DND-41 (cell line): ENCODE measurements around the gene TAP2.

Source experiments
- EZH2 ChIP-seq: IDR thresholded peaks from 3 replicates; pipeline ENCODE4 v1.6.1; 2012; ENCODE audit warnings: borderline replicate concordance, low read depth, mild to moderate bottlenecking, moderate library complexity, low read length, inconsistent platforms; ENCODE audit not compliant: severe bottlenecking
- TF ChIP-seq, protein P1 (sequence below): IDR thresholded peaks from 2 replicates; pipeline ENCODE4 v1.5.1; 2012; ENCODE audit warnings: borderline replicate concordance, low read length, moderate library complexity, mild to moderate bottlenecking; ENCODE audit not compliant: poor library complexity, severe bottlenecking; ENCODE audit errors: extremely low read depth

DNA sequence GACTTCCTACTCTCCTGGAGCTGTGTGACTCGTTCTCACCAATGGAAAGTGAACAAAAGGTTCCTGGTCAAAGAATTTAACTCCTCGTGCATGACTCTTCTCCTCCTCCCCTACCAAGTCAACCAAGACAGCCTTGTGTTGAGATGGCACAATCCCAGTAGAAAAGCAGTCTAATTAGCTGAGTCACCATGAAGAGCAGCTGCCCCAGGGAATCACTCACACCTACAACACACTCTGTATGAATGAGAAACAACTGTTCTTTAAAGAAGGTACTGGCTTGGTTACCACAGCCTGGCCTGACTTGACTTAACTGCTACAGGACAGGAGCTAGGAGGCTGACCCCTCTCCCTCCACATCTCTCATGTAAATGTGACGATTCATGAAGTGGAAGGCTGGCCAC, 18.8 kb downstream of the TAP2 start:
- TF ChIP-seq, protein P1, sequence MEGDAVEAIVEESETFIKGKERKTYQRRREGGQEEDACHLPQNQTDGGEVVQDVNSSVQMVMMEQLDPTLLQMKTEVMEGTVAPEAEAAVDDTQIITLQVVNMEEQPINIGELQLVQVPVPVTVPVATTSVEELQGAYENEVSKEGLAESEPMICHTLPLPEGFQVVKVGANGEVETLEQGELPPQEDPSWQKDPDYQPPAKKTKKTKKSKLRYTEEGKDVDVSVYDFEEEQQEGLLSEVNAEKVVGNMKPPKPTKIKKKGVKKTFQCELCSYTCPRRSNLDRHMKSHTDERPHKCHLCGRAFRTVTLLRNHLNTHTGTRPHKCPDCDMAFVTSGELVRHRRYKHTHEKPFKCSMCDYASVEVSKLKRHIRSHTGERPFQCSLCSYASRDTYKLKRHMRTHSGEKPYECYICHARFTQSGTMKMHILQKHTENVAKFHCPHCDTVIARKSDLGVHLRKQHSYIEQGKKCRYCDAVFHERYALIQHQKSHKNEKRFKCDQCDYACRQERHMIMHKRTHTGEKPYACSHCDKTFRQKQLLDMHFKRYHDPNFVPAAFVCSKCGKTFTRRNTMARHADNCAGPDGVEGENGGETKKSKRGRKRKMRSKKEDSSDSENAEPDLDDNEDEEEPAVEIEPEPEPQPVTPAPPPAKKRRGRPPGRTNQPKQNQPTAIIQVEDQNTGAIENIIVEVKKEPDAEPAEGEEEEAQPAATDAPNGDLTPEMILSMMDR = no peak
- TF ChIP-seq EZH2 = no peak
